Activated CD4-positive, CD25-positive, alpha-beta regulatory T cell treated with anti-CD3 and anti-CD28 coated beads, Interleukin-2, amount 50 U/mL, for 72 hours (primary cell): ENCODE data around the gene FRMPD4.
"Not testable (repeated sequence)": the region's sequence is repeated elsewhere in the genome, so short reads cannot be mapped to it uniquely, and the experiment has no call there.

Experiments
- DNase-seq: peaks from one replicate; pipeline ENCODE4 v3.0.0; 2021

FRMPD4 gene

DNA sequence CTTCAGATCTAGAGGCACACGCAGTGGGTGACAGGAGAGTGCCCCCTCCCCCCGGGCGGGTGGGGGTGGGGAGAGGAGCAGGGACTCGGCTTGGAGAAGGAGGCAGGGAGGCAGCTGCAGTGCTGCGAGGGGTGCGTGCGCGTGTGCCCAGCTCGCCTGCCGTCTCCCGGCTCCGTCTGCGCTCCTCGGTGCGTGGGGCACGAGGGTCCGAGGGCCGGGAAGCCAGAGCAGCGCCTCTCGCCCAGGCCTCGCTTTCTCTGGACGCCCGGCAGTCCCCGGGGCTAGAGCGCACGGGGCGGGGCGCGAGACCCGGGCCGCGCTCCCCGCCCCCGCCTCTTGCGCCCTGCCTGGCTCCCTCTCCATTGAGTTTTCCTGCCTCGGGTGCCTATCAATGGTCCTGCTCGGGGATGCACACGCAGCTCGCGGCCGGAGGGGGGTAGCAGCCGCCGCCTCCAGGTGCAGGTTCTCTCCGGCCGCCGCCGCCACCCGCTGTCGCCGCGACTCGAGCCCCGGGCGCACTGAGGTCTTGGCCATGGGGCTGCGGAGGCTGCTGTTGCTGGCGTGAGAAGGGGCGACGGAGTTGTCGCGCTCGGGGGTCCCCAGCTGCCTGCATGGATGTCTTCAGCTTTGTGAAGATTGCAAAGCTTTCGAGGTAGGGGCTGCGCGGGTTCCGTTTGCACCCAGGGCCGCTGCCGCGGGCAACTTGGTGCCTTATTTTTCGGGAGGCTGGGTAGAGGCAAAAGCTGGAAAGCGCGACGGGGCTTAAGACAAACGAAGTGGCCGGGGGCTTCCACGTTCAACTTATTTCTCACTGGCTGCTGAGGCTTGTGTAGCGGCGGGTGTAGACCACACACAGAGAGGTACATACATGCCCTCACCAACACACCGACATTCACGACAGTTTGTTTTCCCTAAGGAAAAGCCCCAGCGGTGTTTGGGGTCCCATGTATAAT is at the start of gene FRMPD4:
Gene FRMPD4 (plus strand): TSS at position 113 of the 953 bp plus-strand sequence. CDS start 499 bp downstream, at position 612.
- no peak for DNase-seq

DNA sequence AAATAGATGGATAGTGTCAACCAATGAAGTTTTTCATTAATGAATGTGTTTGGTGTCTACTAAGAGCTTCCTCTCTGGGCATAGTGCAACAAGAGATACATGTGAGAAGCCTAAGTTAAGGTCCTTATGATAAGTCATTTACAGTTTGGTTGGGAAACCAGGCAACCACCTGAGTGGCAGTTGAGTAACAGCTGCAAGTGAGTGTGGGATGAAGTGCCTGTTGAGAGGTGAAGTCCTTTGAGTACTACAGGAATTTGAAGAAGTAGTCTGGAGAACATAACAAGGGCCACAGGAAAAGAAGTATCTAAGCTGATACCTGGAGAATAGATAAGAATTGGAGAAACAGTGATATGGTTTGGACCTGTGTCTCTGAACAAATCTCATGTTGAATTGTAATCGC is 48.5 kb upstream of the FRMPD4 start:
- DNase-seq = no peak

DNA sequence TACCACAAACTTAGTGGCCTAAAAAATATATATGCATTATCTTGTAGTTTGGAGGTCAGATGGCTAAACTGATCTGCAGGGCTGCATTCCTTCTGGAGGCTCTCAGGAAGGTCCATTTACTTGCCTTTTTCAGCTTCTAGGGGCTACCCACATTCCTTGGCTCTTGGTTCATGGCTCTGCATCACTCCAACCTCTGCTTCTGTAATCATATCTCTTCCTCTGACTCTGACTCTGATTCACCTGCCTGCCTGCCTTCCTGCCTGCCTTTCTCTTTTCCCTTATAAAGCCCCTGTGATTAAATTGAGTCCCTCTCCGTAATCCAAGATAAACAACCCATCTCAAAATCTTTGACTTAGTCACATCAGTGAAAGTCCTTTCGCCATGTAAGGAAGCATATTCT is 25.0 kb upstream of the FRMPD4 start:
- no peak for DNase-seq

DNA sequence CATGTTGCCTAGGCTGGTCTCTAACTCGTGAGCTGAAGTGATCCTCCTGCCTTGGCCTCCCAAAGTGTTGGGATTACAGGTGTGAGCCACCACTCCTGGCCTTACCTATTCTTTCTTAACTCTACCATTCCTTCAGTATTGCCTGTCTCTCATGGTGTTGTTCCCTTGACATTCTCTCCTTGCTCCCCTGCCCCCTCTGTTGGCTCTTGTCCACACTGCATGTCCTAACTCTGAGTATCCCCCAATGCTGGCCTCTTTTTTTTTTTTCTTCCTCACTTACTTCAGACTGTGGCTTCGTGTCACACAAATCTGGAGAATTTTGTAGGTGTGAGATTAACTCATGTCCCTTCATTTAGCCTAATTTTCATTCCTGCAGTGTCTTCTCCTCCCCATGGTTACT is 22.9 kb upstream of the FRMPD4 start:
- no peak for DNase-seq

DNA sequence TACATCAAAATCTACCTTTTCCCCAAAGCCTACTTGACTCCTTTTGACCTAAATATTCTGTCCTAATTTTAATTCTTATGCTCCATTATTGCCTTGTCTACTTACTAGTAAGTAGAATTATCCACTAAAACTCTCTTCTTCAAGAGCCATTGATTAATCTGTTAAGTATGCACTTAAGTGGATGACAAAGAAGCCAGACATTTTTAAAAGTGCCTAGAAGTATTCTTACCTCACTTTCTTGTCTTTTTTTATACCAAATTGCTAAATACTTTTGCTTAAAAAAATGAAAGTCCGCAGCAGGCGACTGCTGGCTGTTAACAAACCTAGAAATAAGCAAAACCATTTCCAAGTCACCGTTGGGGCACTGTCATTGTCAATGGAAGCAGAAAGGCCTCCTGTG is 20.1 kb upstream of the FRMPD4 start:
- no peak for DNase-seq

DNA sequence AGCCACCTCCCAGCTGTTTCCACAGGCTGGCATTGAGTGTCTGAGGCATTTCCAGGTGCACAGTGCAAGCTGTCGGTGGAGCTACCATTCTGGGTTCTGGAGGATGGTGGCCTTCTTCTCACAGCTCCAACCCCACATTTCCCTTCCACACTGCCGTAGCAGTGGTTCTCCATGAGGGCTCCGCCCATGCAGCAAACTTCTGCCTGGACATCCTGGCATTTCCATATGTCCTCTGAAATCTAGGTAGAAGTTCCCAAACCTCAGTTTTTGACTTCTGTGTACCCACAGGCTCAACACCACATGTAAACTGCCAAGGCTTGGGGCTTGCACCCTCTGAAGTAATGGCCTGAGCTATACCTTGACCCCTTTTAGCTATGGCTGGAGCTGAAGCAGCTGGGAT is 10.3 kb upstream of the FRMPD4 start:
- no peak for DNase-seq

DNA sequence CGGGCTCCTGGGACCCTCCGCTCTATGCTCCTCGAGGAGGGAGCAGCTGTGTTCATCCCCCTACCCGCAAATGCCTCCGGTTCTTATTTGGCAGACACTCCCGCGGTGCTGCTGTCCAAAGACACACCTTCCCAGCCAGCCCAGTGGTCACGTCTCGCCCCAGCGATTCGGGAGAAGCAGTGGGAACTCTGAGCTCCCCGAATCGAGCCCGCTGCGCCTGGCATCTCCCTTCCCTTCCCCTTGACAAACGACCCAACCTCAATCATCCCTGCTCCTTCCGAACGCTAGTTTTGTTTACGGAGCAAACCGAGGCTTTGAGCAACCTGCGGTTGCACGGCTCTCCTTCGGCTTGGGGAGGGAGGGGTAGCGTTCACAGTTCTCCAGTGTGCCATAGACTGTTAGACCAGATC is 317 bp upstream of the FRMPD4 start:
- no peak for DNase-seq

DNA sequence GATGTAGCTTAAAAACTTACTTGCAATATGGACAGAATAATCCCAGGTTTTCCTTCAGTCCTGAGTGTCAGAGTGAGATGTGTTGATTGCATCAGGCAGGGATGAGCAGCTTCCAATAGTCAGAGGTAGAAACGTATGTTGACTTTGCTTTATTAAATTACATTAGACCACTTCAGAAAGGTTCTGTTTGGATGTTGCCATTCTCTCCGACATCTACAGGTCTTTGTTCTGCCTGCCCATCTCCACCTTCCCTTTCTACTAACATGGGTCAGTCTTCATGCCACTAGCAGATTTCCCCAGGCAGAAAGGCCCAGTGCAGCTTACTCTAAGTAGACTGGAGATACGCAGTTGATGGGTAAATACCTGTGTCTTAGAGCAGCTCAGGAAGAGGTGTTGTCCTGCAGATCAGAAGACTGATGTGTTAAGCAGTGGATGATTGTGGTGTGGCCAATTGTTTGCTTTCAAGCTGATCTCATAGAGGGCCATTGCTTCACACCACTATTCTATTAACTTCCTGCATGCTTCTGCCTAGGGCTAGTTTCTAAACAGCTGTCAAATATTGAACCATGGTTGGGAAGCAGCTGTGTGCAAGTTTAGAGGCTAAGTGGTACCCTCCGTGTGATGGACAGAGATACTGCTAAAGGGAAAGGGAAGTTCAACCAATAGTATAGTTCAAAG is 1.8 kb downstream of the FRMPD4 start:
- no peak for DNase-seq

DNA sequence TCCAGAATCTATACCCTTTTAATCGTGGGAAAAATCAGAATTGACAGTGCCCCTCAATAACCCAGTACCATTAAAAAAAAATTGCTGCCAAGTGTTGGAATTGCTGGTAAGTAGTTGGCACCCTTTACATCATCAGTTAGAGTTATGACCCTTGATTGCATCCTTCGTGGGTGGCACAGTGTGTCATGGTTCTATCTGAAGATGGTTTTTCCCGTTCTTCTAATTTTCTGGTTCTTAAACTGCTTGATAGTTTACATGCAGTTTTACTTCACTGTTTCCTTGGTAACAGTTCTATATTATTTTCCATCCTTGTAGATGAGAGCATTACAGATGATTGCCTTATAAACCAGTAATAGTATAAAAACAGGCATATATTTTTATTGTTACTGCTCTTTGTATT is 3.2 kb downstream of the FRMPD4 start:
- DNase-seq = no peak

DNA sequence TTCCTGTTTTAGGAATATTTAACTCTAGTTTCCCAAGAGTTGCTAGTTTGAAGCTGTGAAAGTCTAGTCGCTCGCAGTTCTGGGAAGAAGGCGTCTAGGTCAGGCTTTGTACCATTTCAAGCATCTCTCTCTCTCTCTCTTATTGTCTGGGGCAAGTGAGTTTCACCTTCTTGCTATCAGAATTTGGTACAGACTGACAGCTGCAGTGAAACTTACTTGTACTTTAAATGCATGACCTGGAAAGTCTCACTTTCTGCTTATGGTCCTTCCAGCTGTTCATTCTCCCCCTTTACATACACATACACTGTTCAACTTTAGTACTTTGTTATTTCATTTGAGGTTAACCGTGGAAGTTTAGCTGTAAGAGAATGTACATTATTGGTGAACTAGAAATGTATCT is 4.4 kb downstream of the FRMPD4 start:
- no peak for DNase-seq

DNA sequence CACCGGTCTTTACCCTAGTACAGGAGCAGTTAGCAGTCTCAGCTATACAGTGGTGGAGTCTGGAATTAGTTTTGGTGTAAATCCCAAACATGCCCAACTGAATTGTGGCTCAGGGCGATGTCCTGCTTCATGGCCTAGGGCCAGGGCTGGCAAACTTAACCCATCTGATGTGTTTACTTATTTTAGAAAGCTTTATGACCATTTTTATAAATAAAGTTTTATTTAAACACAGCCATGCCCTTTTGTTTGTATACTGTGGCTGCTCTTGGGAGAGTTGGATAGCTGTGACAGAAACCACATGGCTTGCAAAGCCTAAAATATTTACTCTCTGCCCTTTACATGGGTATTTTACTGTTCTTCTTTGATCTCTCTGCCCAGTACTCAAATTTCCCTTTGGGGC is 7.1 kb downstream of the FRMPD4 start:
- DNase-seq = no peak

DNA sequence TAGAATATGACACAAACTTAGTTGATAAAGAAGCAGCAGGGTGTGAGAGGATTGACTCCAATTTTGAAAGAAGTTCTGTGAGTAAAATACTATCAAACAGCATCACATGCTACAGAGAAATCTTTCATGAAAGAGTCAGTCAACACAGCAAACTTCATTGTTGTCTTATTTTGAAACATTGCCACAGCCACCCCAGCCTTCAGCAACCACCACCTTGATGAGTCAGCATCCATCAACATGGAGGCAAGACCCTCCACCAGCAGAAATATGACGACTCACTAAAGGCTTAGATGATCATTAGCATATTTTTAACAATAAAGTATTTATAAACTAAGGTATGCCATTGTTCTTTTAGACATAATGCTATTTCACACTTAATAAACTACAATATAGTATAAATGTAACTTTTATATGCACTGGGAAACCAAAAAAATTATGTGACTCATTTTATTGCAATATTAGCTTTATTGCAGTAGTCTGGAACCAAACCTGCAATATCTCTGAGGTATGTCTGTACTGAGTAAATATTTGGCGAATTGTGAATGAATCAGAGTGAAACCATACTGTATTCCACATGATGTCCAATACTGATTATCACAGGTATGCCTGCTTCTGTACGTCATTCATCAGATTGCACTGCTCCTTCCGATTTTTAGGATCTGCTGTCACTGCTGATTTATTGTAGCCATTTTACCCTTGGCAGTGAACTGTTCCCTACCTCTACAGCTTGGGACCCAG is 11.6 kb downstream of the FRMPD4 start:
- no peak for DNase-seq

DNA sequence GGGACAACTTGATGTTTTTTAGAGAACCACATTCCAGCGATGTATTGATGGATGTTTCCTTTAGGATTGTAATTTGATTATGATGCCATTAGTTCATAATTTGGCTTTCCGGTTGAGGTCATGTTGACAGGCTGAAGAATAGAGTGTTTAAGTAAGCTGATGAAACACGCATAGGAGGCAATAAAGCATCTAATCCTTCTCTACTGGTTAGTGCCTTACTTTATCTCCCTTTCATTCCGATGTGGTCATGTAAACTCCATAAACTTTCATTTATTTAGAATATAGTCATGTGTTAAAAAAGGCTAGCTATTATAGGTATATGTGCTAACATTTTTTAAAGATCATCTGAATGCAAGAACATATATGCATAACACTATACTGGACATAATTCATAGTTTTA is 15.0 kb downstream of the FRMPD4 start:
- DNase-seq = no peak

DNA sequence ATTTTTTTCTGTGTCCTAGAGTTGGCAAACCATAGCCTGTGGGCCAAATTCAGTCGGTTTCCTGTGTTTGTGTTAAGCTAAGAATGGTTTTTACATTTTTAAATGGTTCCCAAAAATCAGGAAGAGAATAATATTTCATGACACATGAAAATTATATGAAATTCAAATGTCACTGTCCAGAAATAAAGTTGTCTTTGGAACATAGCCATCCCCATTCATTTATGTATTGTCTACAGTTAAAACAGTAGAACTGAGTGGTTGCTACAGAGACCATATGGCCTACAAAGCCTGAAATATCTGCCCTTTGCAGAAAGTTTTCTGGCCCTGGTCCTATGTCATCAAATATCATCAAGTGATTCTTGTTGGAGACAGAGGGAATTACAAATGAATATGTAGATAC is 15.5 kb downstream of the FRMPD4 start:
- no peak for DNase-seq

DNA sequence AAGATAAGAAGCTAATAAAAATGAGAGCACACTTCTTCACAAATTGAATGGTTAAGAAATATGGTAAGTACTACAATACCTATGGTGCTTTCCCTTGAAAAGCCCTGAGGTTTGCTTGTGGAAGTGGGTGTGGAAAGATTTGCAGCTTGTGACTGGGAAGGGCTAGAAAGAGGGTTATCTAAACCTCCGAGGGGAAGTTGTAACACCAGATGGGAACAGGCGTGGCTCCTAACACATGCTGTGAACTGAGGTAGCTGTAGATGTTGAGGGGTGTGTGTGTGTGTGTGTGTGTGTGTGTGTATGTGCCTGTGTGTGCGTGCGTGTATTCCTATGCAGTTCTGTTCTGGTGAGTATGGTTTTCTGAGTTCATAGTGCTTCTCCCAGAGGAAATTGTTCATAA is 21.5 kb downstream of the FRMPD4 start:
- no peak for DNase-seq

DNA sequence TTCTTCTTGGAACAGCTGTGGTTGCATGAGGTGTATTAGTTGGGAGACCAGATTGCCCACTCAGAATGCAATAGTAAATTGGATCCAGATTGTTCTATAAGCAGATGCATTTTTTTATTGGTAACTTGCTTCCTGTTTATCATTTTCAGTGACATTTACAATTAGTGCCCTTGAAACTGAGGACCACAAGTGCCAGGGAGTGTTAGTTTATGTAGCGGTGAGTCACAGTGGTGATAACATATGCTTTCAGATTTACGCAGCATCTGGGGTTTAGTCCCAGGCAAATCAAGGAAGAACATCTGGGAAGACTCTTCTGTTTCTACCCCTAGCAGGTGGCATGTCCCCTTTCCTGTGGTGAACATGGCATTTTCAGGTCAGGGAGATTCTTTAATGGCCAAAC is 24.1 kb downstream of the FRMPD4 start:
- DNase-seq = no peak

DNA sequence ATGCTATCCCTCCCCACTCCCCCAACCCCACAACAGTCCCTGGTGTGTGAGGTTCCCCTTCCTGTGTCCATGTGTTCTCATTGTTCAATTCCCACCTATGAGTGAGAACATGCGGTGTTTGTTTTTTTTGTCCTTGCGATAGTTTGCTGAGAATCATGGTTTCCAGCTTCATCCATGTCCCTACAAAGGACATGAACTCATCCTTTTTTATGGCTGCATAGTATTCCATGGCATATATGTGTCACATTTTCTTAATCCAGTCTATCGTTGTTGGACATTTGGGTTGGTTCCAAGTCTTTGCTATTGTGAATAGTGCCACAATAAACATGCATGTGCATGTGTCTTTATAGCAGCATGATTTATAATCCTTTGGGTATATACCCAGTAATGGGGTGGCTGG is 25.9 kb downstream of the FRMPD4 start:
- not testable (repeated sequence) for DNase-seq

DNA sequence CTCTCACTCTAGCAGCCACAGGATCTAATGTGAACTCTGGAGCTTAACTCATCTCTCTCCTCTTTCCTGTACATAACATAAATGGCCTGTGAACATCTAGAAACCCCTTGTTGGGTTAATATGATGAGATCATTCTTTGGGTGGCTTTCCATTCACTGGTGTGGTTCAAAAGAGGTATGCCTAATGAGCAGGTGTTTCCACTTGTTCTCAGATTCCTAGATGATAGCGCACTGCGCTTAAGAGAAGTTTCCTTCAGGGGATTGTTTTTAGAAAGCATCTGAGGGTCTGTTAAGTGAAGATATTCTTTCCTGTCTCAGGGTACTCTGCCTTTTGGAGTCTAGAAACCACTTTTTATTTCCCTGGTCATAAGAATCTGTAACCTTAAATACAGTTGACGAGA is 32.5 kb downstream of the FRMPD4 start:
- no peak for DNase-seq

DNA sequence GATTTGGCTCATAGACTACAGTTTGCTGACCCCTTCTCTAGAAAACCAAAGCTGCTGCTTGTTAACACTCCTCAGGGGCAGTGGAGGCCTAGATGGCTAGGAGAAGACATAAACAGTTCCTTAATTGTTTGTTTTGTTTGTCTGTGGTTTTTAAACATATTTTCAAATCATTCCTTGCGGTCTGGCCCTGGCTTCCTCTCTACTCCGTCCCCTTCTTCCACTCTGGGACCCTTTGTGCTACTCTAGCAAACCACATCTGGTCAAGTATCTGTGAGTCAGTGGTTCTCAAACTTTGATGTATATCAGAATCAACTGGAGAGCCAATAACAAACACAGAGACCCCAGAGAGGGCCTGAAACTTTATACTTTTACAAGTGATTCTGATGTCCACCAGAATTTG is 36.1 kb downstream of the FRMPD4 start:
- DNase-seq = no peak

DNA sequence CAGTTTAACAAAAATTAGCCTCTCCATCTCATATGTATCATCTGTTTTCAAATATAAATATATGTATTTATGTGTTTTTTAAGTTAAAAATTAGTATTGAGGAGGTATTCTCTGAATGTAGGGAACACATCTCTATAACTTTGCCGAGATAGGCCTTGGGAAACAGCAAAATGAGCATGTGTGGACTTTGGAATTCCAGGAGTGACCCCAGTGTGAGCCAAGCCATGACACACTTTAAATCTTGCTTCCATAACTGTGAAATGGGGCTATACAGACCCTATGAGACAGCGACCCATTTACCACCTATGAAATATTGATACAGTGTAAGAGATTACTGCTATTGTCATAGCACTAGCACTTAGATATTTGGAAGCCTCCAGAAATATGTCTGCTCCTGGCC is 58.8 kb downstream of the FRMPD4 start:
- DNase-seq = no peak

DNA sequence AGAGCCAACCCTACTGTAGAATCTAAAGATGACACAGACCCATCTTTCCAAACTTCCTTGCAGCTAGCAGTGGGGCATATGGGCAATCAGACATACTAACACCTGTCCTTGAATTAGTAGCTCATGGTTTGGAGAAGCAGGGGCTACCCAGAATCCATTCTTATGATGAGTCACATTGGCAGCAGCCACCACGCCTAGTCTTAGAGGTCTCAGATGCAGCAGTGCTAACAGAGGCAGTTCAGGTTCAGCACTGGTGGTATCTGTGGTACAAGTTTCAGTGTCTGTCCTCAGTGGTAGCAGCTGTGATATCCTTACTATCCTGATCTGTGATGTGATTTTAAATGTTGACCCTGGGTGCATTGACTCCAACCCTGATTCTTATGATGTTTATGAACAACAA is 68.1 kb downstream of the FRMPD4 start:
- no peak for DNase-seq

DNA sequence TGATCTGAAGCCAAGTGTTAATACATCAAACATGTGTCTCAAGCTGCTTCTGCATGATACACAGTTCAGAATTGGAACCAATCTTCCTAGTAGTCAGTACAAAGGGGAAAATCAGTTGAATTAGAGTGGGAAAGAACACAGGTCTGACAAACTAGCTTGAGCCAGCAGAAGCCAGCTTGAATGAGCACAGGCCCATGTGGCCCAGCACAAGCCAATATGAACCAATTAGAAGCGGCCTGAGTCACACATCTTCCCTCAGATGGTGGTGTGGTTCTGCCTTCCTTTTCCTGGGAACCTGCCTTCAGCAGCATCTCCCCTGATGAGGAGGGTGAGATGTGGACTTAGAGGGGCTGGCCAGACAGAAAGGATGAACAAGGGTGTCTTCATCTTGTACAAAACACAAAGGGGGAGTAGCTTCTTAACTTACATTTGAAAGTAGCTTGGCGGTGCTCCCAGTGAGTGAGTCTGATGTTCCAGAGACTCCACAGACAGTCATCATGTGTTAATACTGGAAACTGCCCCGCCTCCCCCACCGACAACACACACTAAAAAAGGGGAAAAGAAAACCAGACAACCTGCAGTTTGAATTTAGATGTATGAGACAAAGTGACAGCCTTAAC is 72.0 kb downstream of the FRMPD4 start:
- no peak for DNase-seq

DNA sequence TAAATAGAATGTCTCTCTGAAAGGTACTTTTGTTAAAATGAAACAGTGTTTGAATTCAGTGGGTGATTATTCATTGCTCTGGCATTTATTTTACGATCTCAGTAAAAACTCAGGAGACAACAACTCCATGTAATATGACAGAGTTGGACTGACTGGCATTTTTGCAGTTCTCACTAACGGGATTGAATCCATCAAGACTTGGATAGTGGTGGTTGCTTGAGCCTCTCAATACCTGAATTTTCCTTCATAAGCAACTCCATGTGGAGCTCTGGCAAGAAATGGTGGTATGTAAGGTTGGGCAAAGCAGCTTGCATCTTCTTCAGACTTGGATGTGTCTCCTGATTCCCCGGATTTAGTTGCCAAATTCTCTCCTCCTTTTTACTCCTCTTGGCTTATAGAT is 72.7 kb downstream of the FRMPD4 start:
- DNase-seq = no peak
